H1 (cell line): ENCODE data around the gene RER1. TPM values are rescaled to one million over a fixed set of nuclear protein-coding genes. Genes with fewer than 3 reads are reported as not detected.

Experiments
- CTCF ChIA-PET: fragments of 300-600 bp; sonication (Branson Sonifier 250); formaldehyde crosslinking; loops from one replicate; lab custom pipeline; 2021; ENCODE audit not compliant: partially characterized antibody; lab: Charles Lee
- POLR2A ChIA-PET: fragments of 300-600 bp; sonication (Branson Sonifier 250); formaldehyde crosslinking; loops from one replicate; lab custom pipeline; 2021; ENCODE audit warnings: inconsistent platforms; ENCODE audit not compliant: partially characterized antibody; lab: Charles Lee
- DNase-seq, 2 experiments: peaks; one replicate each; pipeline versions ENCODE4 v3.0.0 to v3.0.0-alpha.2; 2010 to 2022; ENCODE audit warnings: low spot score in 2 of 2, low read depth in 1 of 2, mixed read lengths in 1 of 2
- FAIRE-seq: peaks from 2 replicates; lab custom pipeline; 2011; peaks lifted over from hg19 to GRCh38; lab: Jason Lieb, UNC
- H2AFZ ChIP-seq: 2 replicates; pipeline ENCODE4 v1.8.1; 2012; ENCODE audit warnings: low read length, inconsistent platforms
- H2AK5ac ChIP-seq: 2 replicates; pipeline ENCODE4 v1.6.1; 2013; ENCODE audit warnings: low read depth, low read length
- H2BK120ac ChIP-seq: replicated peaks from 2 replicates; pipeline ENCODE3; 2013; ENCODE audit warnings: low read depth, low read length, inconsistent platforms
- H2BK12ac ChIP-seq: 2 replicates; pipeline ENCODE4 v1.6.1; 2013; ENCODE audit warnings: low read depth, low read length
- H2BK15ac ChIP-seq: 2 replicates; pipeline ENCODE4 v1.6.1; 2013; ENCODE audit warnings: low read length
- H2BK20ac ChIP-seq: 2 replicates; pipeline ENCODE4 v1.6.1; 2013; ENCODE audit warnings: low read length
- H2BK5ac ChIP-seq: 2 replicates; pipeline ENCODE4 v1.6.1; 2013; ENCODE audit warnings: low read depth, low read length
- H3K14ac ChIP-seq: 2 replicates; pipeline ENCODE4 v1.6.1; 2013; ENCODE audit warnings: inconsistent platforms; ENCODE audit not compliant: insufficient read length
- H3K18ac ChIP-seq: 2 replicates; pipeline ENCODE4 v1.6.1; 2013; ENCODE audit warnings: low read length; ENCODE audit errors: extremely low read depth
- H3K23ac ChIP-seq: 2 replicates; pipeline ENCODE4 v1.6.1; 2013; ENCODE audit warnings: inconsistent platforms; ENCODE audit not compliant: insufficient read length
- H3K23me2 ChIP-seq: 2 replicates; pipeline ENCODE4 v1.6.1; 2013; ENCODE audit warnings: low read depth, low read length
- H3K27ac ChIP-seq: 2 replicates; pipeline ENCODE4 v1.6.1; 2011; ENCODE audit warnings: low read depth, low read length, inconsistent platforms
- H3K27me3 ChIP-seq, 4 experiments: replicated peaks in 1 of 4; 1 replicate in 1 of 4; 2 replicates in 3 of 4; pipeline versions ENCODE4 v1.6.1 to v1.8.1; 2011 to 2013; ENCODE audit warnings: low read length in 3 of 4, mild to moderate bottlenecking in 3 of 4, inconsistent platforms in 2 of 4, mixed read lengths in 2 of 4, moderate library complexity in 1 of 4; ENCODE audit not compliant: control insufficient read depth in 3 of 4, insufficient read depth in 3 of 4; ENCODE audit errors: extremely low read depth in 1 of 4
- H3K36me3 ChIP-seq, 4 experiments: 2 replicates each; pipeline versions ENCODE4 v1.6.1 to v1.8.1; 2011 to 2013; ENCODE audit warnings: mild to moderate bottlenecking in 4 of 4, low read length in 3 of 4, moderate library complexity in 2 of 4, control low read depth in 1 of 4, inconsistent platforms in 1 of 4; ENCODE audit not compliant: insufficient read depth in 4 of 4, control insufficient read depth in 2 of 4
- H3K4ac ChIP-seq: replicated peaks from 2 replicates; pipeline ENCODE3; 2013; ENCODE audit warnings: low read length, low read depth, mixed read lengths, inconsistent platforms; ENCODE audit not compliant: insufficient read length
- H3K4me1 ChIP-seq, 4 experiments: replicated peaks in 1 of 4; 1 replicate in 1 of 4; 2 replicates in 3 of 4; pipeline versions ENCODE4 v1.6.1 to v1.8.1; 2011 to 2013; ENCODE audit warnings: low read length in 3 of 4, inconsistent platforms in 2 of 4, mixed read lengths in 1 of 4; ENCODE audit not compliant: insufficient read depth in 4 of 4, control insufficient read depth in 3 of 4
- H3K4me2 ChIP-seq, 2 experiments: 2 replicates each; pipeline versions ENCODE4 v1.6.1 to v1.8.1; 2011 to 2013; ENCODE audit warnings: low read depth in 2 of 2, low read length in 2 of 2, control low read depth in 1 of 2, inconsistent platforms in 1 of 2, mild to moderate bottlenecking in 1 of 2; ENCODE audit not compliant: insufficient read depth in 1 of 2
- H3K4me3 ChIP-seq, 4 experiments: fragments of 200-600, 300-600 bp in 1 of 4; sonication (generic), shearing (Covaris generic), sonication (Bioruptor Twin) in 1 of 4; 2 replicates each; pipeline versions ENCODE4 v1.5.1 to v1.8.1; 2011 to 2016; ENCODE audit warnings: low read length in 4 of 4, low read depth in 3 of 4, control low read depth in 2 of 4, inconsistent platforms in 2 of 4, mild to moderate bottlenecking in 2 of 4, mixed read lengths in 1 of 4, moderate library complexity in 1 of 4; ENCODE audit not compliant: insufficient read depth in 2 of 4; ENCODE audit errors: extremely low read depth in 1 of 4
- H3K56ac ChIP-seq: replicated peaks from 2 replicates; pipeline ENCODE3; 2013; ENCODE audit warnings: low read depth, mild to moderate bottlenecking, mixed read lengths, low read length, inconsistent platforms; ENCODE audit not compliant: insufficient read length
- H3K79me1 ChIP-seq: 2 replicates; pipeline ENCODE4 v1.6.1; 2013; ENCODE audit warnings: low read depth, low read length, control low read depth
- H3K79me2 ChIP-seq, 2 experiments: 2 replicates each; pipeline versions ENCODE4 v1.6.1 to v1.8.1; 2012 to 2013; ENCODE audit warnings: low read length in 2 of 2, mild to moderate bottlenecking in 2 of 2, inconsistent platforms in 1 of 2; ENCODE audit not compliant: insufficient read depth in 2 of 2, control insufficient read depth in 1 of 2
- H3K9ac ChIP-seq, 4 experiments: replicated peaks in 1 of 4; 1 replicate in 1 of 4; 2 replicates in 3 of 4; pipeline versions ENCODE4 v1.6.1 to v1.8.1; 2011 to 2013; ENCODE audit warnings: low read depth in 3 of 4, low read length in 3 of 4, control low read depth in 2 of 4, mild to moderate bottlenecking in 2 of 4, moderate library complexity in 2 of 4, inconsistent platforms in 1 of 4; ENCODE audit errors: extremely low read depth in 1 of 4
- H3K9me3 ChIP-seq, 2 experiments: 2 replicates each; pipeline versions ENCODE4 v1.6.1 to v1.8.1; 2012 to 2013; ENCODE audit warnings: mild to moderate bottlenecking in 2 of 2, moderate library complexity in 2 of 2, control low read depth in 1 of 2, inconsistent platforms in 1 of 2, low read depth in 1 of 2, low read length in 1 of 2, mixed read lengths in 1 of 2; ENCODE audit not compliant: insufficient read depth in 2 of 2
- H4K20me1 ChIP-seq, 2 experiments: replicated peaks in 1 of 2; 2 replicates each; pipeline versions ENCODE3 to v1.8.1; 2011 to 2013; ENCODE audit warnings: inconsistent platforms in 2 of 2, low read length in 2 of 2, mild to moderate bottlenecking in 1 of 2; ENCODE audit not compliant: insufficient read depth in 2 of 2, control insufficient read depth in 1 of 2
- H4K5ac ChIP-seq: 2 replicates; pipeline ENCODE4 v1.6.1; 2013; ENCODE audit warnings: low read length, low read depth, mixed read lengths, inconsistent platforms; ENCODE audit not compliant: insufficient read length
- H4K8ac ChIP-seq: 2 replicates; pipeline ENCODE4 v1.8.0; 2013; ENCODE audit warnings: mild to moderate bottlenecking, moderate library complexity, low read length, inconsistent platforms; ENCODE audit not compliant: insufficient read depth; ENCODE audit errors: extremely low read depth
- H4K91ac ChIP-seq: replicated peaks from 2 replicates; pipeline ENCODE3; 2013; ENCODE audit warnings: low read length, mixed read lengths, inconsistent platforms; ENCODE audit not compliant: insufficient read length
- CREB1 ChIP-seq: IDR thresholded peaks from 2 replicates; pipeline ENCODE4 v1.6.1; 2012; ENCODE audit warnings: inconsistent platforms
- CTCF ChIP-seq, 3 experiments: IDR thresholded peaks; 1 replicate in 2 of 3; 2 replicates in 1 of 3; pipeline versions ENCODE4 v1.5.1 to v1.6.1; 2011; ENCODE audit warnings: low read length in 3 of 3, mild to moderate bottlenecking in 3 of 3, inconsistent platforms in 2 of 3, low read depth in 1 of 3, moderate library complexity in 1 of 3; ENCODE audit not compliant: insufficient read depth in 1 of 3; ENCODE audit errors: control extremely low read depth in 1 of 3
- GABPA ChIP-seq: IDR thresholded peaks from 2 replicates; pipeline ENCODE4 v1.6.1; 2011; ENCODE audit warnings: mild to moderate bottlenecking, low read length, moderate library complexity, borderline replicate concordance; ENCODE audit not compliant: insufficient read depth
- KDM4A ChIP-seq: IDR thresholded peaks from one replicate; pipeline ENCODE4 v1.7.1; 2012; ENCODE audit warnings: low read depth, mild to moderate bottlenecking, moderate library complexity, low read length, inconsistent platforms; ENCODE audit not compliant: severe bottlenecking
- MAX ChIP-seq: IDR thresholded peaks from 2 replicates; pipeline ENCODE4 v1.6.1; 2012; ENCODE audit warnings: inconsistent platforms
- RAD21 ChIP-seq, 2 experiments: IDR thresholded peaks in 1 of 2; conservative IDR thresholded peaks in 1 of 2; 2 replicates each; pipeline ENCODE4 v1.6.1; 2011; ENCODE audit warnings: low read depth in 2 of 2, low read length in 2 of 2, improper control_type of control experiment in 1 of 2, inconsistent platforms in 1 of 2, mild to moderate bottlenecking in 1 of 2, moderate library complexity in 1 of 2
- ZNF274 ChIP-seq: IDR thresholded peaks from 2 replicates; pipeline ENCODE4 v1.7.0; 2012; ENCODE audit warnings: low read length, borderline replicate concordance; ENCODE audit errors: extremely low read depth
- WGBS, 2 experiments: shearing (Covaris generic) in 1 of 2; methylation state at CpG; one replicate each; pipeline versions ENCODE4 v1.1.6 to v1.1.7; 2013 to 2015; ENCODE audit warnings: low lambda C conversion rate in 2 of 2, mixed read lengths in 2 of 2, inconsistent platforms in 1 of 2, low coverage in 1 of 2, missing lambda C conversion rate in 1 of 2; ENCODE audit not compliant: insufficient replicate concordance in 2 of 2, insufficient coverage in 1 of 2, insufficient read length in 1 of 2; ENCODE audit errors: extremely low coverage in 1 of 2, missing lambda C conversion rate in 1 of 2; 5-methylcytosine and 5-hydroxymethylcytosine counted together
- polyA plus RNA-seq, 7 experiments: library from polyadenylated mRNA; depleted of rRNA in 3 of 7; stranded (reverse) in 5 of 7; unstranded in 2 of 7; fragments of >200 nt in 5 of 7; fragments of 200-250 nt in 2 of 7; gene quantifications; 1 replicate in 5 of 7; 2 replicates in 1 of 7; 4 replicates in 1 of 7; pipeline versions ENCODE4 v1.2.1 to v1.2.3, GENCODE V29; 2011 to 2013; ENCODE audit warnings: missing spikeins in 2 of 7, mixed read lengths in 2 of 7
- total RNA-seq: library from RNA; stranded (reverse); fragmentation: NEBNext Ultra II Directional; extraction: Animal tissue kit (Norgen Biotek cat#: 25700); gene quantifications from 2 replicates; pipeline ENCODE4 v1.2.1, GENCODE V29; 2021

The RER1 gene
- total and polyA plus RNA-seq, 2 of the 8 experiments (the other 6 are each of a cell fraction or from before 2014, with no cell fraction given), result 102 to 134 TPM

DNA sequence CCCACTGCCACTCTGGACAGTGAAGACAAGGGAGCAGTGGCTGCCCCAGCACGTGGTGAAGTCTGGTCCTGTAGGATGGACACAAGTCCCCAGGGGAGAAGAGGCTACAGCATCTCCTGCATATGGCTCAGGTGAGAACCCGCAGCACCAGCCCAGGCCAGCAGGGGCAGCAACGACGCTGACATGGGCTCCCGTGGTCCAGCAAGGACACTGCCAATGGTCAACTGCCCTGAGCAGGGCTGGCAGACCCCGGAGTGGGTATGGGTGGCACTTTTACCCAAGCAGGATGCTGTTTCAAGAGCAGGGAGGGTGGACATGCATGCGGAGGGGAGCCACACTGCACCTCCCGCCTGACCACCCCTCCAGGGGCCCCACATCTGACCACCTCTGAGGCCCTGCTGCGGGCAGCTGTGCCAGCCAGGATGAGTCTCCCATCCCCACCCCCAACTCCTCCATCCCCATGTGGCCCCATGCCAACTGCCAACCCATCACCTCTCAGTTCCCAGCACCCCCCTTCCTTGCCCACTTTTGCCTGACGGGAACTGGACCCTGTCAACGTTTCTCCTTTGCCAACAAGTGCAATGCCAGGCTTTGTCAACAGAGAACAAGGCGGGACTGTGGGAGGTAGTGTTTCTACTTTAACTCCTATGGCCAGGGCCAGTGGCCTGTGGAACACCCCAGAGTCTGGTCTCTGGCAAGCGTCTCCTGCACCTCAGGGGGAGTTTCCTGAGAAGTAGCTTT is 8.8 kb upstream of the RER1 start:
- peak in 1 of 2 experiments; percentile 88 for DNase-seq
- WGBS, 2 experiments, result 66% methylated on average over 12 of the region's 13 CpGs; no CpG with 5 or more reads in 1 of the 2 experiments
- H2BK5ac ChIP-seq, result no peak overlapping the region
- H4K8ac ChIP-seq, result no peak overlapping the region
- H3K79me1 ChIP-seq, result no peaks in the 10 kb centered on the region
- H3K4ac ChIP-seq, result no peak overlapping the region
- H3K27ac ChIP-seq, result no peak overlapping the region
- POLR2A ChIA-PET, result interaction anchor here (1.0 to 2.9 kb wide), 6 partner anchors 9 to 188 kb away, joined by 3 to 13 read pairs (median 7); partner anchors contain the start of genes FAAP20, MORN1 and RER1
- no peak for FAIRE-seq
- no peak overlapping the region for H3K23ac ChIP-seq
- no peak overlapping the region for H4K91ac ChIP-seq
- H3K18ac ChIP-seq, result no peak overlapping the region
- no peak overlapping the region for H3K4me2 ChIP-seq
- no peak overlapping the region for H3K14ac ChIP-seq
- H3K36me3 ChIP-seq, result no peaks in the 10 kb centered on the region; a peak in 1 of 8 replicates
- H3K27me3 ChIP-seq, result no peaks in the 10 kb centered on the region
- H2BK120ac ChIP-seq, result no peak overlapping the region
- no peaks in the 10 kb centered on the region for H3K79me2 ChIP-seq
- no peak overlapping the region for H2BK15ac ChIP-seq
- CTCF ChIA-PET, result interaction anchor here (0.7 to 5.5 kb wide), 42 partner anchors 7 to 1070 kb away, joined by 3 to 154 read pairs (median 6); partner anchors contain the start of genes FAAP20, MORN1 and RER1
- H4K20me1 ChIP-seq, result peaks cover 0 to 1% of the 10 kb centered on the region in 2 experiments
- no peak overlapping the region for H3K9ac ChIP-seq
- H3K4me3 ChIP-seq, result no peak overlapping the region
- H3K9me3 ChIP-seq, result no peaks in the 10 kb centered on the region
- no peak overlapping the region for H4K5ac ChIP-seq
- TF ChIP-seq RAD21 (IDR thresholded peaks at IDR 0.05 in 1 of 2, conservative IDR thresholded peaks at IDR 0.05 in 1 of 2; ENCODE audit: low read depth in 2 of 2, low read length in 2 of 2) (peak; percentile 47 to 56), GABPA (peak; percentile 70; the same call in 1 of the 2 replicates), CTCF (IDR thresholded peaks at IDR 0.05; ENCODE audit: control extremely low read depth in 1 of 3, insufficient read depth in 1 of 3, low read depth in 1 of 3, low read length in 3 of 3) (peak in 2 of 3 experiments; percentile 70 to 84; a peak in 3 of 4 replicates), KDM4A (no peak), CREB1 (peak; percentile 16; the same call in 1 of the 2 replicates), MAX (0 out of 2 replicates have a peak, but pooled peaks have one; percentile 15), ZNF274 (no peak)
- no peak overlapping the region for H2AFZ ChIP-seq
- H2AK5ac ChIP-seq, result no peak overlapping the region
- H3K56ac ChIP-seq, result no peak overlapping the region
- no peaks in the 10 kb centered on the region for H3K23me2 ChIP-seq
- H2BK20ac ChIP-seq, result no peak overlapping the region
- peaks cover 0 to 2% (median under 1%) of the 10 kb centered on the region in 4 experiments; a peak in 3 of 7 replicates for H3K4me1 ChIP-seq
- no peak overlapping the region for H2BK12ac ChIP-seq
